Right ventricle myocardium superior (tissue), 1 donor: ENCODE results near the gene SAPCD2. TPM values are rescaled to one million over a fixed set of nuclear protein-coding genes. Genes with fewer than 3 reads are reported as not detected.

Experiments
- ATAC-seq: fragments of 200-7000 bp; cut with Tn5 transposase; one replicate; pipeline ENCODE4 v1.9.1; 2020; ENCODE audit warnings: mild to moderate bottlenecking; ENCODE audit not compliant: poor library complexity
- DNase-seq: peaks from one replicate; pipeline ENCODE4 v3.0.0-alpha.2; 2020
- intact Hi-C: fragments of 100-400 bp; cut with DNase I; formaldehyde crosslinking; loops from one replicate; pipeline ENCODE4 v1.11.2; 2022
- total RNA-seq: library from RNA; stranded (reverse); fragmentation: NEBNext Ultra II Directional; extraction: Animal tissue kit (Norgen Biotek cat#: 25700); gene quantifications from one replicate; pipeline ENCODE4 v1.2.1, GENCODE V29; 2021
- donor health status: DM: no; HTN: yes; CAD: no; lungs with severe emphysema.

Gene SAPCD2
- total RNA-seq, 1 donor from 2014 or later: 0.22 TPM

DNA sequence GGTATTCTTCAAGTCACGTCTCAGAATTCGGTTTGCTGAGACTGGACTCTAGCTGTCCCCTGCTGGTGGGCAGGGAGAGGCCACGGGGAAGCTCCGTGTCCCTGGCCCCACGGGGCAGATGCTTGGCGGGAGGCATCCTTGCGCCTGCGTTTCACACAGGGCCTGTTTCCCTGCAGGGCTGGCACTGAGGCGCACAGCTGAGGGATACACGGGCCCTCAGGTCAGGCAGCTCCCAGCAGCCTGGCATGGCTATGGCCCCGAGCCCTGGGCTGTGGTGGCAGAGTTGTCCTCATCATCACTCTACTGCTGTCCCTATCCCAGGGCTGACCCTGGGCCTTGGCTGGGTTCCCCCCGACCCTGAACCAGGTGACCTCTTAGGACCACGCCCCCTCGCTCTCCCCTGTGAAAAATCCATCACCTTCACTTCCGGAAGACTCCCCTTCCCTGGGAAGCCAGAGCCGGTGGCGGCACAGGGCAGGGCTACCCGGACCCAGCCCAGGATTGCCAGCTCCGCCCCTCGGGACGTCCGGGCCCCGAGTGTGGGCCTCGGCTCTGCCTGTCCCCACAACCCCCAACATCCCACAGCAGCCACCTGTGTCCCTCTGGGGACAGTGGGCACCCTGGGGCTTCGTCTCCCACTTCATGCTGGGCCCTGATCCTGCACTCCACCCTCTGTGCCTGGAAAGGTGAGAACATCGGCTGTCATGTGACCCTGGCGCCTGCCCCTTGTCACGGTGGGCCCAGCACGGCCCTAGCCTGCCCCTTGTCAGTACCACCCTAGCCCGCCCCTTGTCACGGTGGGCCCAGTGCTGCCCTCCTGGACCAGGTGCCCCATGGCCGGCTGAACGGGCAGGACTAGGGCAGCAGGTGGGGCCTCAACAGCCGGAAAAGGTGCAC is 39.1 kb upstream of the SAPCD2 start:
- intact Hi-C loops: no loop called here
- no peak for DNase-seq
- no peak for ATAC-seq

DNA sequence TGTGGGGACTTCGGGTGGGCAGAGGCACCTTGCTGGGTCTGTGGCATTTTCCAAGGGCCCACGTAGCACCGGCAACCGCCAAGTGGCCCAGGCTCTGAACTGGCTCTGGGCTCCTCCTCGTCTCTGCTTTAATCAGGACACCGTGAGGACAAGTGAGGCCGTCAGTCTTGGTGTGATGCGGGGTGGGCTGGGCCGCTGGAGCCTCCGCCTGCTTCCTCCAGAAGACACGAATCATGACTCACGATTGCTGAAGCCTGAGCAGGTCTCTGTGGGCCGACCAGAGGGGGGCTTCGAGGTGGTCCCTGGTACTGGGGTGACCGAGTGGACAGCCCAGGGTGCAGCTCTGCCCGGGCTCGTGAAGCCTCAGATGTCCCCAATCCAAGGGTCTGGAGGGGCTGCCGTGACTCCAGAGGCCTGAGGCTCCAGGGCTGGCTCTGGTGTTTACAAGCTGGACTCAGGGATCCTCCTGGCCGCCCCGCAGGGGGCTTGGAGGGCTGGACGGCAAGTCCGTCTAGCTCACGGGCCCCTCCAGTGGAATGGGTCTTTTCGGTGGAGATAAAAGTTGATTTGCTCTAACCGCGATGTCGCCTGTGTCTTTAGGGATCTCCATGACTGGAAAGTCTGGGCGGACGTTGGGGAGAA is 38.4 kb upstream of the SAPCD2 start:
- no peak for DNase-seq
- intact Hi-C loops: no loop called here
- ATAC-seq: no peak

- intact Hi-C loops: no loop called here
- no peak for ATAC-seq
- no peak for DNase-seq
These were observed 37.6 kb upstream of the SAPCD2 start for GRCh38 chr9:137107982-137108381.

DNA sequence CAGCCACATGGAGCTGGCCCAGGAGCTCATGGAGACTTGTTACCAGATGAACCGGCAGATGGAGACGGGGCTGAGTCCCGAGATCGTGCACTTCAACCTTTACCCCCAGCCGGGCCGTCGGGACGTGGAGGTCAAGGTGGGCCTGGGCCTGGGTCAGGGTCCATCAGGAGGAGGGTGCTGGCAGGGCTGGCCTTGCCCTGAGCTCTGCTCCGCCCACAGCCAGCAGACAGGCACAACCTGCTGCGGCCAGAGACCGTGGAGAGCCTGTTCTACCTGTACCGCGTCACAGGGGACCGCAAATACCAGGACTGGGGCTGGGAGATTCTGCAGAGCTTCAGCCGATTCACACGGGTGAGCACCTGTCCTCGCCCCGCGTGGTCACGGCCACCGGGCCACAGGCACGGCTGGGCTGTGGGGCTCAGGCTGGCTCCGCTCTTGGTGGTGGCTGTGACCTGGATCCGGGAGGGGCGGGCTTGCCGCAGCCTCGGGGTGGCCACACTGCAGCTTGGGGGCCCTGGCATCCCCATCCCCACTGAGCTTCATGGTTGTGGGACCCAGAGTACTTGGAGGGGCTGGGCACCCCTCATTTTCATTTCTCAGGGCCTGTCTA is 37.1 kb upstream of the SAPCD2 start:
- ATAC-seq (no peak), DNase-seq (no peak)

DNA sequence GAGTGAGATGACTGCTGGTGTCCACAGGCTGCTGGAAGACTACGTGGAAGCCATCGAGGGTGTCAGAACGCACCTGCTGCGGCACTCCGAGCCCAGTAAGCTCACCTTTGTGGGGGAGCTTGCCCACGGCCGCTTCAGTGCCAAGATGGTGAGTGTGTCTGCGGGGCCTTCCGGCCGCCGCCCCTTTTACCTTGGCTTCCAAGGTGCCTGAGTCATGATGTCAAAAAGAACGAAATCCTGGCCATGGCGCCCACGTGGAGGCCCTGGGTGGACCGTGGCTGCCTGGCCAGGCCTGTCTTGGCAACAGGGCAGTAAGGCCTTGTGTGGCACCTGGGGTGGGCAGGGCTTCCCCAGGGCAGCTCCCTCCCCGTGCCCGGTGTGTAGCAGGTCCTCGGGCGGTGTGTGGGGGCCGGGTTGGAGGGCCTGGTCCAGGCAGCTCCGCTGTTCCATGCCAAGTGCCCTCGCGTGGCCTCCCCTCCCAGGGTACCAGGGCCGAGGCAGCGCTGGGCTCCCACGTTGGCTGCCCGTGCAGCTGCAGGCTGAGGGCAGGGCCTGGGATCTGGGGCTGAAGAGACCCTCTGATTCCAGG is 36.4 kb upstream of the SAPCD2 start:
- DNase-seq (peak; percentile 25), ATAC-seq (no peak)
- intact Hi-C loops: no loop called here

More for the DNA sequence above, 37.1 kb upstream of the SAPCD2 start:
- intact Hi-C loops: no loop called here

DNA sequence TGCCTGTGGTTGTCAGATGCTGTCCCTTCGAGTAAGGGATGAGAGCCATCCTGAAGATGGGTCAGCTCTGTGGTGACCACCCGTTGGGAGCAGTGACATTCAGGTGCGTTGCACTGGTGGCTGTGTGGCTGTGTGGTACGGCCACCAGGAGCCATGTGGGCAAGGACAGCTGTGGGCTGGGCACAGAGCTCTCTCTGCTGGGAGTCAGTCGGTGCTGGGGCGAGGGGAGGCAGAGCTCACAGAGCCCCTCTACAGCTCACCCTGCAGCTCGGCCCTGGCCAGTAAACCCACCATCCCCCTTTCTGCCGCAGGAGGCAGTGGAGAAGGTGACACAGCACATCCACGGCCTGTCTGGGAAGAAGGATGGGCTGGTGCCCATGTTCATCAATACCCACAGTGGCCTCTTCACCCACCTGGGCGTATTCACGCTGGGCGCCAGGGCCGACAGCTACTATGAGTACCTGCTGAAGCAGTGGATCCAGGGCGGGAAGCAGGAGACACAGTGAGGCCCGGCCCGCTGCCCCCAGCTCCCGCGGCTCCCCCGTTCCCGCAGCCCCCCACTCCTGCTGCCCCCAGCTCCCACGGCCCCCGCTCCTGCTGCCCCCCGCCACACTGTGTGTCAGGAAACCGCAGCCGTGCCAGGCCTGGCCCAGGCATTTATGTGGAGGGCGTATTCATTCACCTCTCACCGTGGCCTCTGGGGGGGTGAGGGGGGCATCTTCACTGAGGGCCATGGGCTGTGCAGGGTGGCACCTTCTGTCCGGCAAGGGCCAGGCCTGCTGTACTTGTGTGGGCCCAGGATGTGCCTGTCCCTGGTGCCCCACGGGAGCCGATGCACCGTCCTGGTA is 35.7 kb upstream of the SAPCD2 start:
- intact Hi-C loops: no loop called here
- no peak for ATAC-seq
- DNase-seq: no peak

- DNase-seq (peak; percentile 33), ATAC-seq (no peak)
- intact Hi-C loops: no loop called here
These were observed 33.0 kb upstream of the SAPCD2 start for GRCh38 chr9:137103206-137103999.

DNA sequence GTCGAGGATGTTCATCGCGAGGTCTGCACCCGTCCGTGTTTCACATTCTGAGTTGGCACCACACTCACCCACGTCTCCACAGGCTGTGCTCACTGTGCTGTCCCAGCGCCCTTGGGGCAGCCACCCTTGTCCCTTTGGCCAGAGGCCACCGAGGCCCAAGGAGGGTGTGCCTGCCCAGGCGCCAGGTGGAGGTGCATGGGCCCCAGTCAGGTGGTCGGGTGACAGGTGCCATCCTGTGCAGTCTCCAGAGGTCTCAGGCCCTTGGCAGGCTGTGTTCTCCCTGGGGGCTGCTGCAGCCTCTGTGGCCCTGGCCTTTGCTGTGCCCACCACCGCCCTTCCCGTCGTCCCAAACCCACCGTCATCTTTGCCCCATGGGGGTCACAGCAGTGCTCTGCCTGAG is 28.9 kb upstream of the SAPCD2 start:
- ATAC-seq: no peak
- peak; percentile 29 for DNase-seq
- intact Hi-C loops: no loop called here

DNA sequence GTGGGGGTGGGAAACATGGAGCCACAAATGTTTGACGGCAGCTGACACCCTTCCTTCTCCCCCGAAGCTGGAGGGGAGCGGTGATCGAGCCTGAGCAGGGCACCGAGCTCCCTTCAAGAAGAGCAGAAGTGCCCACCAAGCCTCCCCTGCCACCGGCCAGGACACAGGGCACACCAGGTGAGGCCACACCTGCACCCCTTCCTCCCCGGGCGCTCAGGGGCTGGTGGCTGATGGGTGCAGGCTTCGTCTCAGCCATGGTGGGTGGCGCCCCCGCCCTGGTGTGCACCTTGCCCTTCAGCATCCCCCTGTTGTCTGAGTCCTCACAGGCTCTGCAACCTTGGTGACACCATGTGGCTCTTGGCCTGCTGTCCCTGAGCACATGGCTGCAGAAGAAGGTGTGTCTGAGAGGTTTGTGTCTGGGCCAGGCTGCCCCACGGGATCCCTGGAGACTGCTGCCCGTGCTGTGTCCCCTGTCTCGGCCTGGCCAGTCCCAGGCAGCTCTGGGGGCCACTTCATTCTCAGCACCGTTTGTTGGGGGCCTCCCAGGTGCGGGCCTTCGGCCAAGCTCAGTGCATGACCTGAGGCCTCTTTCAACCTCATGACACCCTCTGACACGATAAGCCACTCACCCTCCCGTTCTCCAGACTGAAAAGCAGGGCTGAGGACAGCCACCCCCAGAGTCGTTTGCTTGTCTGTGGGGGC is 27.6 kb upstream of the SAPCD2 start:
- no peak for DNase-seq
- ATAC-seq: no peak

GRCh38 chr9:137096785-137097546 is 26.6 kb upstream of the SAPCD2 start:
- intact Hi-C loops: no loop called here
- ATAC-seq: no peak
- no peak for DNase-seq

More for the DNA sequence above, 27.6 kb upstream of the SAPCD2 start:
- intact Hi-C loops: no loop called here

DNA sequence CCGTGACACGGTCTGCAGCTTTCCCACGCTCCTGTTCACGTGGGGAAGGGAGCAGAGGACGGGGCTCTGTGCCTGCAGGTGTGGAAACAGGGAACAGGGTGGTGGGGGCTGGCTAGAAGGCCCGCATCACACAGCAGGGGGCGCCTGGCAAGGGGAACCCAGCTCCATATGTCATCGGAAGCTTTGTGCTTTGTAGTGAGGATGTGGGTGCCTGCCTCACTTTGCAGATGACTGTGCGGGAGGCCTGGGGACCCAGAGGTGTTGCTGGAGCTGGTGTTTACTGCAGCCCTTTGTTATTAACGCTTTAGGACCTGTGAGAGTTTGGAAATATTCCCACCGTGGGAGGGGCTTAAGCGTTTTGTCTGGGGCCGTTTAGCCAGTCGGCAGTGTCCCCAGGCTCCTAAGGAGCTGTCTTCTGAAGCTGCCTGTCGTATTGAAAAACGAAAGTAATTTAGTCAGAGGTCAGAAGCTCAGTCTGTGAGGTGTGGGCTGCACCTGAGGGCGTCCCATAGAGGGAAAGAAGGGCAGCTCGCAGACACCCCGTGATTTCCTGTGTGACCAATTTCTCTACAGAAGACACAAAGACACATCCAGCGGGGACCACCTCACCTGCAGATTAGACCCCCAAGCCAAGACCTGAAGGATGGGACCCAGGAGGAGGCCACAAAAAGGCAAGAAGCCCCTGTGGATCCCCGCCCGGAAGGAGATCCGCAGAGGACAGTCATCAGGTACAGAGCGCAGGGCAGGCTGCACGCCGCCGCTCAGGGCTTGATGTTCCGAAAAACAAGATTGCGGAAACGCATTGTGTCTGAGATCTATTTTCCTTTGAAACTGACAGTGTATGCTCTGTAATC is 25.5 kb upstream of the SAPCD2 start:
- DNase-seq (peak; percentile 43), ATAC-seq (no peak)
- intact Hi-C loops: no loop called here

- ATAC-seq (no peak), DNase-seq (no peak)
- intact Hi-C loops: no loop called here
These were observed 19.0 kb upstream of the SAPCD2 start for GRCh38 chr9:137089232-137089947.

GRCh38 chr9:137088121-137088520 is 17.8 kb upstream of the SAPCD2 start:
- ATAC-seq (no peak), DNase-seq (no peak)
- intact Hi-C loops: no loop called here

- ATAC-seq: no peak
- DNase-seq: no peak
- intact Hi-C loops: no loop called here
These were observed 17.1 kb upstream of the SAPCD2 start for GRCh38 chr9:137087409-137087925.
